Stimulated activated CD4-positive, alpha-beta T cell treated with anti-CD3 and anti-CD28 coated beads, Interleukin-15, amount 100 ng/mL, for 24 hours (primary cell): ENCODE measurements around the gene DIS3L2.
"Not testable (repeated sequence)": the region's sequence is repeated elsewhere in the genome, so short reads cannot be mapped to it uniquely, and the experiment has no call there.

ENCODE experiments used
- DNase-seq: peaks from one replicate; pipeline ENCODE4 v3.0.0-alpha.2; 2020

The DIS3L2 gene

GRCh38 chr2:232307854-232308253, 346.3 kb downstream of the DIS3L2 start:
- no peak for DNase-seq

GRCh38 chr2:232308986-232309385, 347.5 kb downstream of the DIS3L2 start:
- DNase-seq: no peak

GRCh38 chr2:232309592-232309991, 348.1 kb downstream of the DIS3L2 start:
- DNase-seq: peak; percentile 21

GRCh38 chr2:232310121-232310520, 348.6 kb downstream of the DIS3L2 start:
- DNase-seq: peak; percentile 48

- DNase-seq: no peak
Measured at GRCh38 chr2:232310696-232311095, 349.2 kb downstream of the DIS3L2 start.

- not testable (repeated sequence) for DNase-seq
Measured at GRCh38 chr2:232313645-232314044, 352.1 kb downstream of the DIS3L2 start.

- DNase-seq: peak; percentile 78
Measured at GRCh38 chr2:232315049-232315922, 353.8 kb downstream of the DIS3L2 start.

- no peak for DNase-seq
Measured at GRCh38 chr2:232315923-232316299, 354.4 kb downstream of the DIS3L2 start.

GRCh38 chr2:232316461-232317330, 355.2 kb downstream of the DIS3L2 start:
- no peak for DNase-seq

- no peak for DNase-seq
Measured at GRCh38 chr2:232318169-232318855, 356.8 kb downstream of the DIS3L2 start.

- no peak for DNase-seq
Measured at GRCh38 chr2:232319067-232319802, 357.7 kb downstream of the DIS3L2 start.

GRCh38 chr2:232319803-232320442, 358.4 kb downstream of the DIS3L2 start:
- DNase-seq: no peak

- DNase-seq: no peak
Measured at GRCh38 chr2:232320443-232320803, 358.9 kb downstream of the DIS3L2 start.

- DNase-seq: peak; percentile 78
Measured at GRCh38 chr2:232321156-232321816, 359.8 kb downstream of the DIS3L2 start.

- no peak for DNase-seq
Measured at GRCh38 chr2:232321817-232322559, 360.5 kb downstream of the DIS3L2 start.

GRCh38 chr2:232322560-232323327, 361.2 kb downstream of the DIS3L2 start:
- DNase-seq: peak; percentile 39

- no peak for DNase-seq
Measured at GRCh38 chr2:232323328-232323650, 361.8 kb downstream of the DIS3L2 start.

GRCh38 chr2:232323967-232324366, 362.5 kb downstream of the DIS3L2 start:
- not testable (repeated sequence) for DNase-seq

- no peak for DNase-seq
Measured at GRCh38 chr2:232324778-232325177, 363.3 kb downstream of the DIS3L2 start.
